IPS-NIHi7 (cell line): ENCODE data around the gene CLASRP.
A peak's percentile ranks its signal among the peaks of the same experiment; 100 is the strongest.

Source experiments
- DNase-seq: peaks from one replicate; pipeline ENCODE4 v3.0.0; 2012; ENCODE audit warnings: mixed read lengths; ENCODE audit errors: extremely low spot score

The CLASRP gene

GRCh38 chr19:45079911-45080370, 41.1 kb downstream of the CLASRP start:
- no peak for DNase-seq

GRCh38 chr19:45082170-45082569, 43.3 kb downstream of the CLASRP start:
- no peak for DNase-seq

- DNase-seq: no peak
These were observed 47.6 kb downstream of the CLASRP start for GRCh38 chr19:45086480-45086879.

- no peak for DNase-seq
These were observed 48.7 kb downstream of the CLASRP start for GRCh38 chr19:45087531-45087930.

- DNase-seq: no peak
These were observed 51.2 kb downstream of the CLASRP start for GRCh38 chr19:45090034-45090433.

- no peak for DNase-seq
These were observed 51.8 kb downstream of the CLASRP start for GRCh38 chr19:45090606-45091005.

- peak; percentile 94 for DNase-seq
These were observed 52.4 kb downstream of the CLASRP start for GRCh38 chr19:45091031-45091923.

- DNase-seq: peak; percentile 93
These were observed 54.2 kb downstream of the CLASRP start, which contains the start of gene PPP1R37 for GRCh38 chr19:45092747-45093678. Gene PPP1R37, plus strand, starts transcription at chr19:45093179. Its CDS starts 147 bp downstream, at chr19:45093326.

- no peak for DNase-seq
These were observed 55.3 kb downstream of the CLASRP start for GRCh38 chr19:45094137-45094536.

GRCh38 chr19:45094707-45095106, 55.9 kb downstream of the CLASRP start:
- no peak for DNase-seq

- no peak for DNase-seq
These were observed 56.9 kb downstream of the CLASRP start for GRCh38 chr19:45095496-45096413.

- no peak for DNase-seq
These were observed 57.9 kb downstream of the CLASRP start for GRCh38 chr19:45096700-45097099.

- DNase-seq: no peak
These were observed 58.6 kb downstream of the CLASRP start for GRCh38 chr19:45097450-45097775.

GRCh38 chr19:45097776-45098520, 59.1 kb downstream of the CLASRP start:
- peak; percentile 68 for DNase-seq

- DNase-seq: no peak
These were observed 59.9 kb downstream of the CLASRP start for GRCh38 chr19:45098521-45099466.

- no peak for DNase-seq
These were observed 60.8 kb downstream of the CLASRP start for GRCh38 chr19:45099467-45100191.

- no peak for DNase-seq
These were observed 61.4 kb downstream of the CLASRP start for GRCh38 chr19:45100201-45100600.

GRCh38 chr19:45100846-45101252, 62.0 kb downstream of the CLASRP start:
- DNase-seq: no peak

GRCh38 chr19:45101806-45102205, 63.0 kb downstream of the CLASRP start:
- no peak for DNase-seq
